Upper lobe of left lung (tissue), 6 donors: Measurements from ENCODE around the gene TBCB. TPM values are rescaled to one million over a fixed set of nuclear protein-coding genes. Genes with fewer than 3 reads are reported as not detected.

ENCODE experiments used
- ATAC-seq, 2 donors: fragments of 200-7000 bp; cut with Tn5 transposase; one replicate each; pipeline ENCODE4 v1.9.1; 2022; ENCODE audit warnings: mild to moderate bottlenecking in 2 of 2, moderate library complexity in 2 of 2; ENCODE audit not compliant: low FRiP score in 2 of 2
- DNase-seq, 2 donors: peaks; one replicate each; pipeline ENCODE4 v3.0.0-alpha.2; 2019 to 2020
- H3K27ac ChIP-seq, 4 donors: fragments of 200-600 bp; sonication (generic); one replicate each; pipeline ENCODE4 v1.5.1; 2016 to 2019
- H3K27me3 ChIP-seq, 4 donors: fragments of 200-600 bp; sonication (generic); one replicate each; pipeline ENCODE4 v1.5.1; 2017 to 2019
- H3K36me3 ChIP-seq, 4 donors: fragments of 200-600 bp; sonication (generic); one replicate each; pipeline ENCODE4 v1.5.1; 2016 to 2019
- H3K4me1 ChIP-seq, 4 donors: fragments of 200-600 bp; sonication (generic); one replicate each; pipeline ENCODE4 v1.5.1; 2018 to 2019
- H3K4me3 ChIP-seq, 4 donors: fragments of 200-600 bp; sonication (generic); one replicate each; pipeline ENCODE4 v1.5.1; 2017 to 2019; ENCODE audit warnings: mild to moderate bottlenecking in 2 of 4, moderate library complexity in 1 of 4
- H3K9me3 ChIP-seq, 4 donors: fragments of 200-600 bp; sonication (generic); one replicate each; pipeline ENCODE4 v1.5.1; 2018 to 2019
- CTCF ChIP-seq, 6 experiments: fragments of 450-650 bp in 4 of 6; fragments of 200-600 bp in 2 of 6; sonication (generic) in 2 of 6; IDR thresholded peaks; one replicate each; pipeline ENCODE4 v1.5.1; 2016 to 2019; ENCODE audit warnings: antibody characterized with exemption in 6 of 6
- EP300 ChIP-seq, 4 donors: sonication (generic); formaldehyde crosslinking; IDR thresholded peaks; one replicate each; pipeline ENCODE4 v1.5.1; 2017; ENCODE audit warnings: antibody characterized with exemption in 4 of 4, control low read depth in 2 of 4
- POLR2A ChIP-seq, 4 donors: fragments of 450-650 bp; IDR thresholded peaks; one replicate each; pipeline ENCODE4 v1.5.1; 2016 to 2017; ENCODE audit warnings: antibody characterized with exemption in 4 of 4, mild to moderate bottlenecking in 2 of 4
- POLR2AphosphoS5 ChIP-seq, 2 donors: sonication (generic); formaldehyde crosslinking; IDR thresholded peaks; one replicate each; pipeline ENCODE4 v1.5.1; 2017; ENCODE audit warnings: antibody characterized with exemption in 2 of 2
- WGBS, 2 donors: methylation state at CpG; one replicate each; pipeline ENCODE4 v1.1.5; 2017 to 2018; 5-methylcytosine and 5-hydroxymethylcytosine counted together
- total RNA-seq, 6 donors: library from RNA; depleted of rRNA in 4 of 6; stranded (reverse); fragments of >200 nt in 4 of 6; gene quantifications; one replicate each; pipeline versions ENCODE4 v1.1.0 to v1.2.1, GENCODE V29; 2016 to 2021
- donor health status: DM: no; HTN: no; CAD: no; lungs with moderate emphysema.
- donor health status: DM: no; HTN: yes; CAD: no; lungs with severe emphysema.

Gene TBCB
- total RNA-seq, 6 donors from 2014 or later: 31.4 to 151 (median 109) TPM

GRCh38 chr19:36103842-36104552, 11.3 kb upstream of the TBCB start:
- H3K27me3 ChIP-seq: no peaks in the 10 kb centered on the region
- H3K27ac ChIP-seq: no peak overlapping the region
- peaks cover 0 to 15% (median 6%) of the 10 kb centered on the region in 4 donors for H3K36me3 ChIP-seq
- H3K4me3 ChIP-seq: no peak overlapping the region
- ATAC-seq (no peak), DNase-seq (no peak)
- TF ChIP-seq POLR2AphosphoS5 (IDR thresholded peaks at IDR 0.05) (no peak), POLR2A (IDR thresholded peaks at IDR 0.05) (no peak), CTCF (IDR thresholded peaks at IDR 0.05) (no peak), EP300 (IDR thresholded peaks at IDR 0.05) (no peak)
- H3K4me1 ChIP-seq: peaks cover 0 to 7% (median 0%) of the 10 kb centered on the region in 4 donors
- H3K9me3 ChIP-seq: no peaks in the 10 kb centered on the region
- WGBS, 2 donors: 91 to 98% methylated on average over 9 to 12 of the region's 12 CpGs

GRCh38 chr19:36106441-36106840, 8.8 kb upstream of the TBCB start:
- no peak overlapping the region for H3K27ac ChIP-seq
- H3K27me3 ChIP-seq: no peaks in the 10 kb centered on the region
- H3K4me1 ChIP-seq: no peaks in the 10 kb centered on the region
- TF ChIP-seq EP300 (IDR thresholded peaks at IDR 0.05) (no peak), POLR2AphosphoS5 (IDR thresholded peaks at IDR 0.05) (no peak)
- no peak for DNase-seq
- no peaks in the 10 kb centered on the region for H3K9me3 ChIP-seq
- no peak overlapping the region for H3K4me3 ChIP-seq
- H3K36me3 ChIP-seq: peaks cover 0 to 25% (median 15%) of the 10 kb centered on the region in 4 donors
- WGBS, 2 donors: 87 to 91% methylated on average over 6 of the region's 6 CpGs
- ATAC-seq: no peak

- Histone ChIP-seq H3K4me1 (no peaks in the 10 kb centered on the region), H3K9me3 (no peaks in the 10 kb centered on the region), H3K27ac (no peak overlapping the region), H3K27me3 (no peaks in the 10 kb centered on the region), H3K4me3 (no peak overlapping the region), H3K36me3 (peaks cover 0 to 30% (median 17%) of the 10 kb centered on the region in 4 donors)
- 88 to 95% methylated on average over 2 to 4 of the region's 5 CpGs for WGBS, 2 donors
- ATAC-seq (no peak), DNase-seq (no peak)
- TF ChIP-seq EP300 (IDR thresholded peaks at IDR 0.05) (no peak), POLR2A (IDR thresholded peaks at IDR 0.05) (no peak), CTCF (IDR thresholded peaks at IDR 0.05) (no peak), POLR2AphosphoS5 (IDR thresholded peaks at IDR 0.05) (no peak)
Observed at GRCh38 chr19:36106991-36107390, 8.3 kb upstream of the TBCB start.

GRCh38 chr19:36108684-36109083, 6.6 kb upstream of the TBCB start:
- TF ChIP-seq EP300 (IDR thresholded peaks at IDR 0.05): no peak
- Histone ChIP-seq H3K4me3 (no peak overlapping the region), H3K36me3 (peaks cover 0 to 47% (median 24%) of the 10 kb centered on the region in 4 donors), H3K9me3 (no peaks in the 10 kb centered on the region), H3K27ac (no peak overlapping the region), H3K4me1 (peaks cover 3 to 7% (median 4%) of the 10 kb centered on the region in 4 donors), H3K27me3 (no peaks in the 10 kb centered on the region)
- 86 to 97% methylated on average over 3 of the region's 3 CpGs for WGBS, 2 donors
- ATAC-seq (no peak), DNase-seq (no peak)

GRCh38 chr19:36110487-36111199, 4.6 kb upstream of the TBCB start, which contains the start of gene OVOL3:
Gene OVOL3 (plus strand): TSS chr19:36111143. CDS start chr19:36111203, 60 bp downstream.
- no peak within 1 kb of the TSS for H3K27ac ChIP-seq
- ATAC-seq: no peak
- DNase-seq: no peak
- 75% methylated on average over 1 of the region's 1 CpG; no CpG with 5 or more reads in 1 of the 2 donors for WGBS, 2 donors
- no peaks in the 10 kb centered on the region for H3K27me3 ChIP-seq
- H3K9me3 ChIP-seq: no peaks in the 10 kb centered on the region
- peaks cover 0 to 39% (median 20%) of the 10 kb centered on the region in 4 donors for H3K36me3 ChIP-seq
- TF ChIP-seq CTCF (IDR thresholded peaks at IDR 0.05) (no peak), POLR2A (IDR thresholded peaks at IDR 0.05) (no peak), POLR2AphosphoS5 (IDR thresholded peaks at IDR 0.05) (no peak), EP300 (IDR thresholded peaks at IDR 0.05) (no peak)
- H3K4me3 ChIP-seq: no peak within 1 kb of the TSS
- peaks cover 10 to 15% (median 10%) of the 10 kb centered on the region in 4 donors for H3K4me1 ChIP-seq
